NB4 (cell line): ENCODE results near the gene CDC42BPA.

Experiments
- CTCF ChIP-seq: IDR thresholded peaks from one replicate; pipeline ENCODE4 v1.5.1; 2012; ENCODE audit warnings: low read depth, low read length
- MAX ChIP-seq: IDR thresholded peaks from 2 replicates; pipeline ENCODE4 v1.6.1; 2011; ENCODE audit warnings: low read depth, low read length
- MYC ChIP-seq: IDR thresholded peaks from 2 replicates; pipeline ENCODE4 v1.6.1; 2011; ENCODE audit warnings: low read depth, low read length
- POLR2A ChIP-seq: IDR thresholded peaks from 2 replicates; pipeline ENCODE4 v1.6.1; 2011; ENCODE audit warnings: mild to moderate bottlenecking; ENCODE audit not compliant: insufficient read length; ENCODE audit errors: extremely low read depth

- TF ChIP-seq CTCF (no peak), POLR2A (no peak), MAX (no peak), MYC (no peak)
Measured at GRCh38 chr1:227042292-227042691, 276.0 kb downstream of the CDC42BPA start.
